K562 (cell line): ENCODE results near the gene RIMS3. TPM values are rescaled to one million over a fixed set of nuclear protein-coding genes. Genes with fewer than 3 reads are reported as not detected.

Experiments
- ATAC-seq: fragments of 200-7000 bp; cut with Tn5 transposase; 3 replicates; pipeline ENCODE4 v1.9.1; 2020; ENCODE audit warnings: moderate library complexity
- BruUV-seq: library from RNA; stranded (reverse); fragments of 400-500 nt; replicated peaks from 2 replicates; lab custom pipeline; 2021; lab: Mats Ljungman, UMichigan
- CTCF ChIA-PET: fragments of 300-600 bp; formaldehyde crosslinking; extraction: SDS; loops from one replicate; lab custom pipeline; 2021; ENCODE audit warnings: low intra/inter-chr PET ratio; lab: Yijun Ruan, JAX
- POLR2A ChIA-PET: fragments of 300-600, 350-650 bp; sonication (Branson Sonifier 250); formaldehyde crosslinking; extraction: SDS; loops from one replicate; lab custom pipeline; 2021; ENCODE audit warnings: antibody characterized with exemption, inconsistent platforms; lab: Yijun Ruan, JAX
- DNase-seq, 4 experiments: peaks; one replicate each; pipeline versions ENCODE4 v3.0.0 to v3.0.0-alpha.2; 2011 to 2018; ENCODE audit warnings: low spot score in 3 of 4, mixed read lengths in 3 of 4; ENCODE audit errors: extremely low read depth in 1 of 4
- FAIRE-seq: peaks from 2 replicates; lab custom pipeline; 2011; peaks lifted over from hg19 to GRCh38; lab: Jason Lieb, UNC
- H2AFZ ChIP-seq: 2 replicates; pipeline ENCODE4 v1.6.0; 2011; ENCODE audit warnings: low read depth, low read length, control low read depth, inconsistent platforms
- H3K27ac ChIP-seq: fragments of 200-600 bp; 3 replicates; pipeline ENCODE4 v1.8.0; 2011; ENCODE audit warnings: low read depth, mild to moderate bottlenecking, control low read depth, inconsistent platforms, low read length, moderate library complexity, mixed read lengths; ENCODE audit errors: extremely low read depth
- H3K27me3 ChIP-seq, 2 experiments: fragments of 300-600 bp in 1 of 2; 2 replicates in 1 of 2; 3 replicates in 1 of 2; pipeline versions ENCODE4 v1.6.0 to v1.8.0; 2011; ENCODE audit warnings: inconsistent platforms in 2 of 2, low read length in 2 of 2, mild to moderate bottlenecking in 1 of 2, mixed read lengths in 1 of 2, moderate library complexity in 1 of 2; ENCODE audit not compliant: control insufficient read depth in 2 of 2, insufficient read depth in 2 of 2
- H3K36me3 ChIP-seq: fragments of 300-600 bp; 3 replicates; pipeline ENCODE4 v1.8.0; 2011; ENCODE audit warnings: mild to moderate bottlenecking, low read length, inconsistent platforms; ENCODE audit not compliant: control insufficient read depth, insufficient read depth
- H3K4me1 ChIP-seq, 2 experiments: fragments of 200-600 bp in 1 of 2; replicated peaks in 1 of 2; 2 replicates in 1 of 2; 3 replicates in 1 of 2; pipeline versions ENCODE4 v1.5.1 to v1.8.0; 2011; ENCODE audit warnings: inconsistent platforms in 2 of 2, low read length in 2 of 2, mild to moderate bottlenecking in 1 of 2, mixed read lengths in 1 of 2, moderate library complexity in 1 of 2; ENCODE audit not compliant: control insufficient read depth in 2 of 2, insufficient read depth in 2 of 2
- H3K4me2 ChIP-seq: 2 replicates; pipeline ENCODE4 v1.6.1; 2011; ENCODE audit warnings: low read length, control low read depth, inconsistent platforms, mixed read lengths; ENCODE audit not compliant: insufficient read depth
- H3K4me3 ChIP-seq: fragments of 200-600 bp; sonication (generic), shearing (Covaris generic); 2 replicates; pipeline ENCODE4 v1.5.1; 2016; ENCODE audit warnings: control low read depth, inconsistent platforms
- H3K79me2 ChIP-seq: fragments of 200-600 bp; 3 replicates; pipeline ENCODE4 v1.8.0; 2011; ENCODE audit warnings: low read length, inconsistent platforms; ENCODE audit not compliant: control insufficient read depth, insufficient read depth
- H3K9ac ChIP-seq, 2 experiments: 2 replicates each; pipeline versions ENCODE4 v1.6.0 to v1.6.1; 2011; ENCODE audit warnings: low read depth in 2 of 2, low read length in 2 of 2, control low read depth in 1 of 2, inconsistent platforms in 1 of 2, mild to moderate bottlenecking in 1 of 2, mixed read lengths in 1 of 2; ENCODE audit not compliant: insufficient read depth in 1 of 2
- H3K9me1 ChIP-seq: one replicate; pipeline ENCODE4 v1.6.0; 2011; ENCODE audit warnings: inconsistent platforms, mild to moderate bottlenecking, low read length, moderate library complexity; ENCODE audit not compliant: control insufficient read depth, insufficient read depth
- H3K9me3 ChIP-seq: replicated peaks from 2 replicates; pipeline ENCODE4 v1.5.1; 2011; ENCODE audit warnings: low read depth, low read length, inconsistent platforms; ENCODE audit not compliant: control insufficient read depth, insufficient read depth
- H4K20me1 ChIP-seq: replicated peaks from 2 replicates; pipeline ENCODE4 v1.6.1; 2011; ENCODE audit warnings: low read length, inconsistent platforms, mixed read lengths; ENCODE audit not compliant: control insufficient read depth, insufficient read depth
- CBFA2T2 ChIP-seq: fragments of 450-650 bp; conservative IDR thresholded peaks from 2 replicates; pipeline ENCODE4 v1.6.1; 2017; ENCODE audit warnings: mild to moderate bottlenecking
- DPF2 ChIP-seq: fragments of 450-650 bp; IDR thresholded peaks from 2 replicates; pipeline ENCODE4 v1.6.1; 2016
- JUN ChIP-seq, 2 experiments: sonication (generic) in 1 of 2; formaldehyde crosslinking in 1 of 2; IDR thresholded peaks; 2 replicates each; pipeline versions ENCODE4 v1.6.1 to v1.8.0; 2012 to 2022; ENCODE audit warnings: borderline replicate concordance in 2 of 2, mild to moderate bottlenecking in 2 of 2, improper control_type of control experiment in 1 of 2, low read depth in 1 of 2, low read length in 1 of 2, missing genetic modification reagents in 1 of 2
- MAFG ChIP-seq: fragments of 450-650 bp; conservative IDR thresholded peaks from 2 replicates; pipeline ENCODE4 v1.6.1; 2016; ENCODE audit warnings: missing genetic modification characterization, missing compliant biosample characterization
- MTA2 ChIP-seq: fragments of 450-650 bp; IDR thresholded peaks from 2 replicates; pipeline ENCODE4 v1.6.1; 2016; ENCODE audit warnings: low read depth
- PCBP2 ChIP-seq: fragments of 200-400 bp; formaldehyde crosslinking; IDR thresholded peaks from 2 replicates; pipeline ENCODE4 v1.6.1; 2018; ENCODE audit warnings: low read length, low read depth, mild to moderate bottlenecking, moderate library complexity; ENCODE audit not compliant: poor library complexity, severe bottlenecking
- POU5F1 ChIP-seq: fragments of 150-350 bp; IDR thresholded peaks from 2 replicates; pipeline ENCODE4 v1.6.1; 2014; ENCODE audit warnings: borderline replicate concordance, low read length, low read depth, mild to moderate bottlenecking; ENCODE audit not compliant: partially characterized antibody
- SMAD3 ChIP-seq: fragments of 450-650 bp; formaldehyde crosslinking; conservative IDR thresholded peaks from 2 replicates; pipeline ENCODE4 v1.4.0; 2020; ENCODE audit warnings: mild to moderate bottlenecking
- SPI1 ChIP-seq: IDR thresholded peaks from 2 replicates; pipeline ENCODE4 v1.6.1; 2011; ENCODE audit warnings: low read depth, low read length, control low read depth, borderline replicate concordance
- ZNF232 ChIP-seq: sonication (generic); formaldehyde crosslinking; IDR thresholded peaks from 2 replicates; pipeline ENCODE4 v1.8.0; 2022; ENCODE audit warnings: mild to moderate bottlenecking, missing genetic modification reagents
- ZNF408 ChIP-seq: fragments of 250-450 bp; sonication (Bioruptor Pico); IDR thresholded peaks from 2 replicates; pipeline ENCODE4 v1.4.0; 2020; ENCODE audit warnings: low read depth, mild to moderate bottlenecking, moderate library complexity
- in situ Hi-C: fragments of 300-500 bp; cut with MboI; formaldehyde crosslinking; loops from 4 replicates; pipeline ENCODE4 v1.15.0; 2018; ENCODE audit warnings: inconsistent platforms, mixed read lengths
- intact Hi-C: fragments of 100-400 bp; cut with micrococcal nuclease; formaldehyde crosslinking; loops from 2 replicates; pipeline ENCODE4 v1.14.2; 2022
- polyA plus RNA-seq, 8 experiments: library from polyadenylated mRNA; depleted of rRNA in 4 of 8; stranded (reverse) in 5 of 8; unstranded in 3 of 8; fragments of >200 nt; fragmentation: Nextera tagmentation in 2 of 8; fragmentation: Illumina TruSeq in 1 of 8; extraction: Ambion mirVana in 2 of 8; extraction: Trizol in 1 of 8; gene quantifications; 2 replicates each; pipeline versions ENCODE4 v1.2.1 to v1.2.3, GENCODE V29; 2011 to 2014; ENCODE audit warnings: inconsistent platforms in 1 of 8, missing spikeins in 1 of 8
- total RNA-seq, 7 experiments: library from RNA; depleted of rRNA in 6 of 7; stranded (reverse); fragments of >200 nt in 6 of 7; fragmentation: Illumina TruSeq in 2 of 7; extraction: Trizol in 2 of 7; gene quantifications; 2 replicates each; pipeline versions ENCODE4 v1.2.1 to v1.2.3, GENCODE V29; 2011 to 2021; ENCODE audit warnings: low replicate concordance in 1 of 7
- TF ChIP-seq, protein P1 (sequence below), 2 experiments: fragments of 450-650 bp in 1 of 2; sonication (generic) in 1 of 2; formaldehyde crosslinking in 1 of 2; IDR thresholded peaks; 2 replicates each; pipeline versions ENCODE4 v1.7.1 to v1.9.0; 2016 to 2022; ENCODE audit warnings: inconsistent platforms in 1 of 2, mild to moderate bottlenecking in 1 of 2, missing genetic modification reagents in 1 of 2

The RIMS3 gene
- total and polyA plus RNA-seq, 9 of the 15 experiments (the other 6 are each of a cell fraction or from before 2014, with no cell fraction given), result 0.06 to 1.2 (median 0.59) TPM

DNA sequence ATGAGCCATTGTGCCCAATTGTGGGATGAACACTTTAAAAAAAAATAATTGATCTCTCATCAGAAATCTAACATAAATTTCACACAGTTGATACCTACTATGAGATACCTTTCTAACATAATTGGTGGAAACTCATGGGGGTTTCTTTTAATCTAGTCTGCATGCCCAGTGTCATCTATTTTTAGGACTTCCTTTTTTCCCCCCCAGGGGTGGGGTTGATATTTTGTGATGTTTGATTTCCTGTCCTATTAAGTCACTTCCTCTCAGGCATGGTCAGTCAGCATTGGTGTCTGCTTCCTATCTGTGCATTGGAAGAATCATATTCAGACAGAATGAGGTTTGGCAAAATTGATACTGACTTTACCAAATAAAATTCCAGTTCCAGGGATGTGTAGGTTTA, 47.5 kb upstream of the RIMS3 start:
- H3K9ac ChIP-seq, result peak overlapping the region in 1 of 2 experiments; percentile 16; a peak in 1 of 4 replicates
- no peak overlapping the region for H2AFZ ChIP-seq
- ChIA-PET POLR2A (interaction anchor here (0.9 to 2.1 kb wide), 4 partner anchors 9 to 13 kb away, joined by 3 to 11 read pairs (median 4); no protein-coding TSS in a partner anchor), CTCF (no interaction called here)
- H3K27ac ChIP-seq, result peak overlapping the region; percentile 43; the same call in 2 of the 3 replicates
- no peaks in the 10 kb centered on the region for H3K9me3 ChIP-seq
- no peaks in the 10 kb centered on the region for H3K27me3 ChIP-seq
- H3K4me3 ChIP-seq, result no peak overlapping the region
- H4K20me1 ChIP-seq, result no peaks in the 10 kb centered on the region
- intact Hi-C loops (no loop called here), in situ Hi-C loops (no loop called here)
- peaks cover 15% of the 10 kb centered on the region for H3K36me3 ChIP-seq
- H3K4me1 ChIP-seq, result peaks cover 0 to 29% of the 10 kb centered on the region in 2 experiments; a peak in 3 of 5 replicates
- H3K79me2 ChIP-seq, result peaks cover 93% of the 10 kb centered on the region
- ATAC-seq, result no peak
- H3K9me1 ChIP-seq, result no peaks in the 10 kb centered on the region
- no peak overlapping the region for H3K4me2 ChIP-seq
- FAIRE-seq, result no peak
- no TSS peak for BruUV-seq
- DNase-seq, result peak in 2 of 4 experiments; percentile 28 to 41
- TF ChIP-seq DPF2, result 0 out of 2 replicates have a peak, but pooled peaks have one; percentile 18
- no peak for TF ChIP-seq PCBP2
- no peak for TF ChIP-seq ZNF408 (CRISPR knock-in tag)
- TF ChIP-seq, protein P1, sequence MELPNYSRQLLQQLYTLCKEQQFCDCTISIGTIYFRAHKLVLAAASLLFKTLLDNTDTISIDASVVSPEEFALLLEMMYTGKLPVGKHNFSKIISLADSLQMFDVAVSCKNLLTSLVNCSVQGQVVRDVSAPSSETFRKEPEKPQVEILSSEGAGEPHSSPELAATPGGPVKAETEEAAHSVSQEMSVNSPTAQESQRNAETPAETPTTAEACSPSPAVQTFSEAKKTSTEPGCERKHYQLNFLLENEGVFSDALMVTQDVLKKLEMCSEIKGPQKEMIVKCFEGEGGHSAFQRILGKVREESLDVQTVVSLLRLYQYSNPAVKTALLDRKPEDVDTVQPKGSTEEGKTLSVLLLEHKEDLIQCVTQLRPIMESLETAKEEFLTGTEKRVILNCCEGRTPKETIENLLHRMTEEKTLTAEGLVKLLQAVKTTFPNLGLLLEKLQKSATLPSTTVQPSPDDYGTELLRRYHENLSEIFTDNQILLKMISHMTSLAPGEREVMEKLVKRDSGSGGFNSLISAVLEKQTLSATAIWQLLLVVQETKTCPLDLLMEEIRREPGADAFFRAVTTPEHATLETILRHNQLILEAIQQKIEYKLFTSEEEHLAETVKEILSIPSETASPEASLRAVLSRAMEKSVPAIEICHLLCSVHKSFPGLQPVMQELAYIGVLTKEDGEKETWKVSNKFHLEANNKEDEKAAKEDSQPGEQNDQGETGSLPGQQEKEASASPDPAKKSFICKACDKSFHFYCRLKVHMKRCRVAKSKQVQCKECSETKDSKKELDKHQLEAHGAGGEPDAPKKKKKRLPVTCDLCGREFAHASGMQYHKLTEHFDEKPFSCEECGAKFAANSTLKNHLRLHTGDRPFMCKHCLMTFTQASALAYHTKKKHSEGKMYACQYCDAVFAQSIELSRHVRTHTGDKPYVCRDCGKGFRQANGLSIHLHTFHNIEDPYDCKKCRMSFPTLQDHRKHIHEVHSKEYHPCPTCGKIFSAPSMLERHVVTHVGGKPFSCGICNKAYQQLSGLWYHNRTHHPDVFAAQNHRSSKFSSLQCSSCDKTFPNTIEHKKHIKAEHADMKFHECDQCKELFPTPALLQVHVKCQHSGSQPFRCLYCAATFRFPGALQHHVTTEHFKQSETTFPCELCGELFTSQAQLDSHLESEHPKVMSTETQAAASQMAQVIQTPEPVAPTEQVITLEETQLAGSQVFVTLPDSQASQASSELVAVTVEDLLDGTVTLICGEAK (IDR thresholded peaks at IDR 0.05), result peak; percentile 45; the same call in 1 of the 2 replicates
- TF ChIP-seq, protein P1 (CRISPR knock-in tag; IDR thresholded peaks at IDR 0.05), result no peak
- TF ChIP-seq SPI1, result peak; percentile 93
- no peak for TF ChIP-seq JUN (IDR thresholded peaks at IDR 0.05; ENCODE audit: borderline replicate concordance, low read depth, low read length)
- no peak for TF ChIP-seq JUN (CRISPR knock-in tag; IDR thresholded peaks at IDR 0.05; ENCODE audit: borderline replicate concordance)
- no peak for TF ChIP-seq MTA2
- TF ChIP-seq MAFG (tag), result no peak
- no peak for TF ChIP-seq CBFA2T2
- no peak for TF ChIP-seq SMAD3 (CRISPR knock-in tag)
- no peak for TF ChIP-seq POU5F1
- no peak for TF ChIP-seq ZNF232 (CRISPR knock-in tag)
